Measurements from ENCODE around the gene GFER. TPM values are rescaled to one million over a fixed set of nuclear protein-coding genes. Genes with fewer than 3 reads are reported as not detected.
A peak's percentile ranks its signal among the peaks of the same experiment; 100 is the strongest.

GFER gene
- total RNA-seq, 1 experiment from 2014 or later = 57.3 TPM

DNA sequence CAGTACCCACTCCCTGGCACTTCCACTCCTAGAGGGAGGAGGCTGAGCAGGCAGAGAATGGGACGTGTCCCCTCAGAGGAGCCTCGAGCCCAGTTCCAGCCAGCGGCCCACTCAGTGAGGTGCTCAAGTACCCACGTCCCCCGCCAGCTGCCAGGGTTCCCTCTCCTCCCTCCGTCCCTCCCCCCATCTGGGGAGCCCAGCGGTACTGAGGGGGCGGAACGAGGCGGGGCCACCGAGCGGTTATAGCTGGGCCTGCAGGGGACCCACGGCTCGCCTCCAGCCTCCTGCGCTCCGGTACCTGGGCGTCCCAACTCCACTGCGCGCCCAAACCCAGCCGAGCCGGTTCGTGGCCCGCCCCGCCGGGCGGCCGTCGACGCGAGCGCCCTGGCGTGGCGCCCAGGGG lies 35.5 kb downstream of the GFER start, which contains the start of gene NPW:
Gene NPW, plus strand, starts transcription at position 268 of the 403 bp plus-strand sequence.
- Histone ChIP-seq H3K36me3 (ENCODE audit: control insufficient read depth, insufficient read depth, low read length) (no peaks in the 10 kb centered on the region), H3K9me3 (no peaks in the 10 kb centered on the region), H3K27me3 (replicated peaks; ENCODE audit: control insufficient read depth, insufficient read depth, low read length) (no peaks in the 10 kb centered on the region), H3K4me3 (ENCODE audit: low read depth, low read length) (peak within 1 kb of the TSS; percentile 34), H3K4me1 (peaks cover 23% of the 10 kb centered on the region)
- H3K36me3 Mint-ChIP-seq (ENCODE audit: insufficient read depth, unreplicated experiment) = no peaks in the 10 kb centered on the region
- no peak within 1 kb of the TSS for H3K27ac Mint-ChIP-seq (ENCODE audit: unreplicated experiment)
- peak within 1 kb of the TSS; percentile 67 for H3K4me3 Mint-ChIP-seq (ENCODE audit: unreplicated experiment)
- H3K27me3 Mint-ChIP-seq (ENCODE audit: insufficient read depth, unreplicated experiment) = no peaks in the 10 kb centered on the region
- ChIA-PET CTCF (interaction anchor here (0.9 kb wide), 1 partner anchor 10 kb away, joined by 3 read pairs; no protein-coding TSS in a partner anchor), POLR2A (interaction anchor here (1.2 kb wide), 1 partner anchor 28 kb away, joined by 3 read pairs; the partner anchor contains the start of genes NTHL1 and TSC2)
- peak in 1 of 2 experiments; percentile 39 for DNase-seq
- no peaks in the 10 kb centered on the region for H3K9me3 Mint-ChIP-seq (ENCODE audit: unreplicated experiment)
- H3K4me1 Mint-ChIP-seq (ENCODE audit: low read depth, unreplicated experiment) = peaks cover 17% of the 10 kb centered on the region
- BruUV-seq (replicated peaks) = no TSS peak
- intact Hi-C loops (cut with micrococcal nuclease; ENCODE audit: unreplicated experiment) = no loop called here
- TF ChIP-seq, protein P1, sequence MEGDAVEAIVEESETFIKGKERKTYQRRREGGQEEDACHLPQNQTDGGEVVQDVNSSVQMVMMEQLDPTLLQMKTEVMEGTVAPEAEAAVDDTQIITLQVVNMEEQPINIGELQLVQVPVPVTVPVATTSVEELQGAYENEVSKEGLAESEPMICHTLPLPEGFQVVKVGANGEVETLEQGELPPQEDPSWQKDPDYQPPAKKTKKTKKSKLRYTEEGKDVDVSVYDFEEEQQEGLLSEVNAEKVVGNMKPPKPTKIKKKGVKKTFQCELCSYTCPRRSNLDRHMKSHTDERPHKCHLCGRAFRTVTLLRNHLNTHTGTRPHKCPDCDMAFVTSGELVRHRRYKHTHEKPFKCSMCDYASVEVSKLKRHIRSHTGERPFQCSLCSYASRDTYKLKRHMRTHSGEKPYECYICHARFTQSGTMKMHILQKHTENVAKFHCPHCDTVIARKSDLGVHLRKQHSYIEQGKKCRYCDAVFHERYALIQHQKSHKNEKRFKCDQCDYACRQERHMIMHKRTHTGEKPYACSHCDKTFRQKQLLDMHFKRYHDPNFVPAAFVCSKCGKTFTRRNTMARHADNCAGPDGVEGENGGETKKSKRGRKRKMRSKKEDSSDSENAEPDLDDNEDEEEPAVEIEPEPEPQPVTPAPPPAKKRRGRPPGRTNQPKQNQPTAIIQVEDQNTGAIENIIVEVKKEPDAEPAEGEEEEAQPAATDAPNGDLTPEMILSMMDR (IDR thresholded peaks at IDR 0.05; ENCODE audit: insufficient read depth in 1 of 2, low read depth in 1 of 2, low read length in 1 of 2, severe bottlenecking in 1 of 2, unreplicated experiment in 1 of 2) = no peak

DNA sequence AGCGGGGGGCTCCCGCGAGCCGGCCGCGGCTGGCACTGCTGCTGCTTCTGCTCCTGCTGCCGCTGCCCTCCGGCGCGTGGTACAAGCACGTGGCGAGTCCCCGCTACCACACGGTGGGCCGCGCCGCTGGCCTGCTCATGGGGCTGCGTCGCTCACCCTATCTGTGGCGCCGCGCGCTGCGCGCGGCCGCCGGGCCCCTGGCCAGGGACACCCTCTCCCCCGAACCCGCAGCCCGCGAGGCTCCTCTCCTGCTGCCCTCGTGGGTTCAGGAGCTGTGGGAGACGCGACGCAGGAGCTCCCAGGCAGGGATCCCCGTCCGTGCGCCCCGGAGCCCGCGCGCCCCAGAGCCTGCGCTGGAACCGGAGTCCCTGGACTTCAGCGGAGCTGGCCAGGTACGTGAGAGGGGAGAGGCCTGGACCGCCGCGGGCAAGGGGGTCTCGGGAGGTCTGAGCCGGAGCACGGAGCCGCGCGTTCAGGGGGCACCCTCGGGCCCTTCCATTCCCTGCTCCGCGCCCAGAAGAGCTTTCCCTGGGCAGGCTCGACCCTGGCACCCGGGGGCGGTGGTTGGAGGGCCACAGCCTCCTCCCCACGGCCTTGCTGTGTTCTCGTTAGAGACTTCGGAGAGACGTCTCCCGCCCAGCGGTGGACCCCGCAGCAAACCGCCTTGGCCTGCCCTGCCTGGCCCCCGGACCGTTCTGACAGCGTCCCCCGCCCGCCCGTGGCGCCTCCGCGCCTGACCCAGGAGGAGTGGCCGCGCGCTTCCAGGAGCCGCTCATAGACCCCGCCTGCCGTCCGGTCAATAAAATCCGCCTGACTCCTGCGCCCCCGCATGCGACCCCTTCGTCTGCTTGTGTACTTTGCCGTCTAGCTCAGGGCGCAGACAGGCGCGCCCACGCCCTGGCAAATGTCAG lies 36.2 kb downstream of the GFER start:
- H3K27ac Mint-ChIP-seq (ENCODE audit: unreplicated experiment) = no peak overlapping the region
- Histone ChIP-seq H3K4me1 (peaks cover 20% of the 10 kb centered on the region), H3K36me3 (ENCODE audit: control insufficient read depth, insufficient read depth, low read length) (no peaks in the 10 kb centered on the region), H3K9me3 (no peaks in the 10 kb centered on the region), H3K4me3 (ENCODE audit: low read depth, low read length) (peak overlapping the region; percentile 34), H3K27me3 (replicated peaks; ENCODE audit: control insufficient read depth, insufficient read depth, low read length) (no peaks in the 10 kb centered on the region)
- ChIA-PET CTCF (interaction anchor here (0.7 to 0.9 kb wide), 2 partner anchors 11 to 28 kb away, joined by 3 read pairs; no protein-coding TSS in a partner anchor), POLR2A (interaction anchor here (1.2 kb wide), 1 partner anchor 28 kb away, joined by 3 read pairs; the partner anchor contains the start of genes NTHL1 and TSC2)
- H3K9me3 Mint-ChIP-seq (ENCODE audit: unreplicated experiment) = no peaks in the 10 kb centered on the region
- TF ChIP-seq, protein P1 (IDR thresholded peaks at IDR 0.05; ENCODE audit: insufficient read depth in 1 of 2, low read depth in 1 of 2, low read length in 1 of 2, severe bottlenecking in 1 of 2, unreplicated experiment in 1 of 2) = no peak
- intact Hi-C loops (cut with micrococcal nuclease; ENCODE audit: unreplicated experiment) = no loop called here
- peak overlapping the region; percentile 67 for H3K4me3 Mint-ChIP-seq (ENCODE audit: unreplicated experiment)
- H3K4me1 Mint-ChIP-seq (ENCODE audit: low read depth, unreplicated experiment) = peaks cover 18% of the 10 kb centered on the region
- BruUV-seq (replicated peaks) = no TSS peak
- no peak for DNase-seq
- no peaks in the 10 kb centered on the region for H3K27me3 Mint-ChIP-seq (ENCODE audit: insufficient read depth, unreplicated experiment)
- H3K36me3 Mint-ChIP-seq (ENCODE audit: insufficient read depth, unreplicated experiment) = no peaks in the 10 kb centered on the region

DNA sequence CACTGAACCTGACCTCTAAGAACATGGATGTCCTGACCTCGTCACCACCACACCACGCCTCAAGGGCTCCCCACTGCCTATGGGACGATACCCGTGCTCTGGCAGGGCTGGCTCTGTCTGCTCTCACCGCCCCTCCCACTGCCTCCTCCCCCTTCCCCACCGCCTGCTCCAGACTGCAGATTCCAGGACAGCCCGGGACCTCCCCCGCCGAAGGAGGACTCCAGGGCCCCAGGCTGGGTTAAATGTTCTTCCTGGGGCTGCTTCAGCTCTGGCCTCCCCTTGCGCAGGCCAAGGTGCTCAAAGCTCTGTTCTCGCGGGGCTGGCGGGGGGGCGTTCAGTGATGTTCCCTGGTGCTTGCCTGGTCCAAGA lies 38.7 kb downstream of the GFER start:
- Histone ChIP-seq H3K4me3 (ENCODE audit: low read depth, low read length) (peak overlapping the region; percentile 9; the same call in 1 of the 2 replicates), H3K27me3 (replicated peaks; ENCODE audit: control insufficient read depth, insufficient read depth, low read length) (no peaks in the 10 kb centered on the region), H3K36me3 (ENCODE audit: control insufficient read depth, insufficient read depth, low read length) (no peaks in the 10 kb centered on the region), H3K9me3 (no peaks in the 10 kb centered on the region), H3K4me1 (peaks cover 16% of the 10 kb centered on the region)
- ChIA-PET CTCF (interaction anchor here (0.6 to 2.8 kb wide), 9 partner anchors 11 to 947 kb away, joined by 3 to 14 read pairs (median 3); partner anchors contain the start of genes NTHL1, PAQR4 and TSC2), POLR2A (interaction anchor here (0.5 to 1.0 kb wide), 5 partner anchors 58 to 171 kb away, joined by 3 to 7 read pairs (median 4); partner anchors contain the start of genes MSRB1, RPS2 and TRAF7)
- TF ChIP-seq, protein P1 (IDR thresholded peaks at IDR 0.05; ENCODE audit: insufficient read depth in 1 of 2, low read depth in 1 of 2, low read length in 1 of 2, severe bottlenecking in 1 of 2, unreplicated experiment in 1 of 2) = no peak
- peaks cover 18% of the 10 kb centered on the region for H3K4me1 Mint-ChIP-seq (ENCODE audit: low read depth, unreplicated experiment)
- no peaks in the 10 kb centered on the region for H3K36me3 Mint-ChIP-seq (ENCODE audit: insufficient read depth, unreplicated experiment)
- peak overlapping the region; percentile 74 for H3K4me3 Mint-ChIP-seq (ENCODE audit: unreplicated experiment)
- intact Hi-C loops (cut with micrococcal nuclease; ENCODE audit: unreplicated experiment) = loop anchor here (1.0 to 2.0 kb wide), 3 partner anchors 24 to 69 kb away; partner anchors contain the start of genes NTHL1 and TSC2
- H3K9me3 Mint-ChIP-seq (ENCODE audit: unreplicated experiment) = no peaks in the 10 kb centered on the region
- peak overlapping the region; percentile 74 for H3K27ac Mint-ChIP-seq (ENCODE audit: unreplicated experiment)
- peak; percentile 66 to 78 for DNase-seq
- H3K27me3 Mint-ChIP-seq (ENCODE audit: insufficient read depth, unreplicated experiment) = no peaks in the 10 kb centered on the region
- BruUV-seq (replicated peaks) = no TSS peak

Measured in Caco-2 (cell line).